OCI-LY1 (cell line): ENCODE results near the gene ZNF664.

Experiments used
- CTCF ChIP-seq: fragments of 200-600 bp; sonication (generic), shearing (Covaris generic); IDR thresholded peaks from 2 replicates; pipeline ENCODE4 v1.5.1; 2017; ENCODE audit warnings: mild to moderate bottlenecking, antibody characterized with exemption, low read length, moderate library complexity, mixed read lengths
- EZH2 ChIP-seq: fragments of 200-600 bp; sonication (generic), shearing (Covaris generic); IDR thresholded peaks from 2 replicates; pipeline ENCODE4 v1.8.0; 2017; ENCODE audit warnings: borderline replicate concordance, mixed run types, mild to moderate bottlenecking, antibody characterized with exemption, low read length, moderate library complexity, mixed read lengths

GRCh38 chr12:124044021-124044420 lies 71.0 kb downstream of the ZNF664 start:
- TF ChIP-seq CTCF (no peak), EZH2 (no peak)
